Glutamatergic neuron (in vitro differentiated cells): ENCODE data around the gene TRAK1. TPM values are rescaled to one million over a fixed set of nuclear protein-coding genes. Genes with fewer than 3 reads are reported as not detected.
A peak's percentile ranks its signal among the peaks of the same experiment; 100 is the strongest.

Experiments used
- DNase-seq: peaks from one replicate; pipeline ENCODE4 v3.0.0; 2022
- H3K27ac Mint-ChIP-seq: one replicate; pipeline ENCODE4 v1.8.0; 2020; ENCODE audit warnings: mild to moderate bottlenecking, mixed read lengths, inconsistent platforms; ENCODE audit not compliant: unreplicated experiment
- H3K27me3 Mint-ChIP-seq: one replicate; pipeline ENCODE4 v1.8.0; 2020; ENCODE audit warnings: mild to moderate bottlenecking, moderate library complexity, mixed read lengths, inconsistent platforms; ENCODE audit not compliant: unreplicated experiment
- H3K36me3 Mint-ChIP-seq: one replicate; pipeline ENCODE4 v1.8.0; 2020; ENCODE audit warnings: mild to moderate bottlenecking, mixed read lengths, inconsistent platforms; ENCODE audit not compliant: unreplicated experiment
- H3K4me1 Mint-ChIP-seq: one replicate; pipeline ENCODE4 v1.8.0; 2020; ENCODE audit warnings: mild to moderate bottlenecking, low read depth, mixed read lengths, inconsistent platforms; ENCODE audit not compliant: unreplicated experiment
- H3K4me3 Mint-ChIP-seq: one replicate; pipeline ENCODE4 v1.8.0; 2020; ENCODE audit warnings: mild to moderate bottlenecking, mixed read lengths, inconsistent platforms; ENCODE audit not compliant: unreplicated experiment
- H3K9me3 Mint-ChIP-seq: one replicate; pipeline ENCODE4 v1.8.0; 2020; ENCODE audit warnings: mild to moderate bottlenecking, moderate library complexity, mixed read lengths, inconsistent platforms; ENCODE audit not compliant: unreplicated experiment
- CTCF ChIP-seq: fragments of 200-600 bp; sonication (generic); IDR thresholded peaks from one replicate; pipeline ENCODE4 v1.5.0; 2021; ENCODE audit not compliant: partially characterized antibody, unreplicated experiment
- total RNA-seq: library from RNA; stranded (reverse); fragmentation: NEBNext Ultra II Directional; extraction: Animal tissue kit (Norgen Biotek cat#: 25700); gene quantifications from one replicate; pipeline ENCODE4 v1.2.1, GENCODE V29; 2021; ENCODE audit not compliant: unreplicated experiment

Gene TRAK1
- total RNA-seq, 1 donor from 2014 or later, result 308 TPM

- Mint-ChIP-seq H3K36me3 (no peaks in the 10 kb centered on the region), H3K4me3 (no peak overlapping the region), H3K27ac (peak overlapping the region; percentile 33), H3K9me3 (peaks cover 21% of the 10 kb centered on the region), H3K27me3 (peaks cover 12% of the 10 kb centered on the region), H3K4me1 (peaks cover 53% of the 10 kb centered on the region)
- no peak for DNase-seq
- no peak for TF ChIP-seq CTCF
These were observed 75.1 kb downstream of the TRAK1 start for GRCh38 chr3:42166214-42166613.

GRCh38 chr3:42166662-42167300, 75.6 kb downstream of the TRAK1 start:
- Mint-ChIP-seq H3K36me3 (no peaks in the 10 kb centered on the region), H3K4me1 (peaks cover 57% of the 10 kb centered on the region), H3K4me3 (no peak overlapping the region), H3K9me3 (peaks cover 21% of the 10 kb centered on the region), H3K27ac (peak overlapping the region; percentile 33), H3K27me3 (peaks cover 14% of the 10 kb centered on the region)
- no peak for DNase-seq
- TF ChIP-seq CTCF, result no peak

- peaks cover 18% of the 10 kb centered on the region for H3K27me3 Mint-ChIP-seq
- no peak for TF ChIP-seq CTCF
- H3K27ac Mint-ChIP-seq, result peak overlapping the region; percentile 74
- no peaks in the 10 kb centered on the region for H3K36me3 Mint-ChIP-seq
- peaks cover 55% of the 10 kb centered on the region for H3K4me1 Mint-ChIP-seq
- DNase-seq, result no peak
- H3K4me3 Mint-ChIP-seq, result no peak overlapping the region
- H3K9me3 Mint-ChIP-seq, result peaks cover 27% of the 10 kb centered on the region
These were observed 78.5 kb downstream of the TRAK1 start for GRCh38 chr3:42169579-42170120.

GRCh38 chr3:42172047-42172654, 81.0 kb downstream of the TRAK1 start:
- TF ChIP-seq CTCF, result no peak
- H3K9me3 Mint-ChIP-seq, result peaks cover 26% of the 10 kb centered on the region
- peaks cover 9% of the 10 kb centered on the region for H3K27me3 Mint-ChIP-seq
- H3K36me3 Mint-ChIP-seq, result no peaks in the 10 kb centered on the region
- no peak for DNase-seq
- H3K4me3 Mint-ChIP-seq, result peak overlapping the region; percentile 11
- H3K4me1 Mint-ChIP-seq, result peaks cover 51% of the 10 kb centered on the region
- H3K27ac Mint-ChIP-seq, result peak overlapping the region; percentile 49

GRCh38 chr3:42173307-42173706, 82.2 kb downstream of the TRAK1 start:
- Mint-ChIP-seq H3K36me3 (no peaks in the 10 kb centered on the region), H3K27ac (no peak overlapping the region), H3K9me3 (peaks cover 28% of the 10 kb centered on the region), H3K4me1 (peaks cover 51% of the 10 kb centered on the region), H3K27me3 (peaks cover 9% of the 10 kb centered on the region), H3K4me3 (no peak overlapping the region)
- no peak for TF ChIP-seq CTCF
- no peak for DNase-seq
